SK-N-SH (cell line): ENCODE data around the gene MIOX. TPM values are rescaled to one million over a fixed set of nuclear protein-coding genes. Genes with fewer than 3 reads are reported as not detected.

ENCODE experiments used
- CTCF ChIA-PET: fragments of 300-600, 350-600 bp; formaldehyde crosslinking; extraction: SDS; loops from one replicate; lab custom pipeline; 2021; lab: Yijun Ruan, JAX
- POLR2A ChIA-PET: fragments of 350-600 bp; sonication (Branson Sonifier 250); formaldehyde crosslinking; extraction: SDS; loops from one replicate; lab custom pipeline; 2020; ENCODE audit warnings: antibody characterized with exemption, inconsistent platforms; lab: Yijun Ruan, JAX
- DNase-seq: peaks from one replicate; pipeline ENCODE4 v3.0.0; 2012
- H2AFZ ChIP-seq: fragments of 200-600 bp; sonication (generic); 2 replicates; pipeline ENCODE4 v1.8.1; 2016; ENCODE audit warnings: antibody characterized with exemption, mild to moderate bottlenecking, low read depth
- H3F3A ChIP-seq: fragments of 200-600 bp; sonication (generic); replicated peaks from 2 replicates; pipeline ENCODE3; 2016; ENCODE audit warnings: antibody characterized with exemption, mild to moderate bottlenecking; ENCODE audit not compliant: insufficient read depth
- H3K27ac ChIP-seq, 2 experiments: fragments of 200-500 bp in 1 of 2; fragments of 200-600 bp in 1 of 2; sonication (Bioruptor generic) in 1 of 2; sonication (generic), shearing (Covaris generic) in 1 of 2; 2 replicates each; pipeline versions ENCODE4 v1.5.1 to v1.6.1; 2014 to 2016; ENCODE audit warnings: low read depth in 2 of 2, inconsistent platforms in 1 of 2, low read length in 1 of 2, mild to moderate bottlenecking in 1 of 2, mixed read lengths in 1 of 2
- H3K27me3 ChIP-seq: fragments of 200-600 bp; sonication (generic), shearing (Covaris generic); 2 replicates; pipeline ENCODE4 v1.6.1; 2016; ENCODE audit warnings: mixed run types; ENCODE audit not compliant: insufficient read depth
- H3K36me3 ChIP-seq, 2 experiments: fragments of 200-500 bp in 1 of 2; fragments of 200-600 bp in 1 of 2; sonication (Bioruptor generic) in 1 of 2; sonication (generic) in 1 of 2; replicated peaks in 1 of 2; 2 replicates each; pipeline versions ENCODE3 to v1.5.1; 2014 to 2016; ENCODE audit warnings: low read length in 1 of 2, mild to moderate bottlenecking in 1 of 2; ENCODE audit not compliant: insufficient read depth in 2 of 2, control insufficient read depth in 1 of 2
- H3K4me1 ChIP-seq, 2 experiments: fragments of 200-500 bp in 1 of 2; fragments of 200-600 bp in 1 of 2; sonication (Bioruptor generic) in 1 of 2; sonication (generic), shearing (Covaris generic) in 1 of 2; 2 replicates each; pipeline versions ENCODE4 v1.5.1 to v1.6.1; 2014 to 2016; ENCODE audit warnings: low read depth in 1 of 2, low read length in 1 of 2, mixed run types in 1 of 2; ENCODE audit not compliant: insufficient read depth in 2 of 2, control insufficient read depth in 1 of 2
- H3K4me2 ChIP-seq: fragments of 200-600 bp; sonication (generic), shearing (Covaris generic); 2 replicates; pipeline ENCODE4 v1.6.1; 2017; ENCODE audit warnings: mixed run types
- H3K4me3 ChIP-seq, 2 experiments: fragments of 200-500 bp in 1 of 2; fragments of 200-600 bp in 1 of 2; sonication (Bioruptor generic) in 1 of 2; sonication (generic), shearing (Covaris generic) in 1 of 2; 2 replicates each; pipeline versions ENCODE4 v1.5.1 to v1.8.1; 2014 to 2016; ENCODE audit warnings: low read depth in 2 of 2, inconsistent platforms in 1 of 2, low read length in 1 of 2, mild to moderate bottlenecking in 1 of 2, mixed read lengths in 1 of 2, moderate library complexity in 1 of 2
- H3K79me2 ChIP-seq: fragments of 200-600 bp; sonication (generic); 2 replicates; pipeline ENCODE4 v1.8.1; 2017; ENCODE audit warnings: mild to moderate bottlenecking; ENCODE audit not compliant: insufficient read depth
- H3K9ac ChIP-seq: fragments of 200-600 bp; sonication (generic); 2 replicates; pipeline ENCODE4 v1.6.1; 2017; ENCODE audit warnings: mixed run types
- H3K9me2 ChIP-seq: fragments of 200-600 bp; sonication (generic); 2 replicates; pipeline ENCODE4 v1.6.1; 2017; ENCODE audit warnings: mixed run types
- H3K9me3 ChIP-seq: fragments of 200-600 bp; sonication (generic); 2 replicates; pipeline ENCODE4 v1.6.1; 2017; ENCODE audit warnings: mixed run types, mild to moderate bottlenecking, moderate library complexity
- H4K20me1 ChIP-seq: fragments of 200-600 bp; sonication (generic); 2 replicates; pipeline ENCODE4 v1.6.1; 2017; ENCODE audit warnings: mild to moderate bottlenecking, mixed run types; ENCODE audit not compliant: insufficient read depth
- CHD2 ChIP-seq: fragments of 150-350 bp; IDR thresholded peaks from 2 replicates; pipeline ENCODE4 v1.6.1; 2018; ENCODE audit warnings: low read length; ENCODE audit not compliant: partially characterized antibody
- ELF1 ChIP-seq: IDR thresholded peaks from 2 replicates; pipeline ENCODE4 v1.4.0; 2012
- EP300 ChIP-seq, 2 experiments: IDR thresholded peaks; 2 replicates each; pipeline versions ENCODE4 v1.4.0 to v1.6.1; 2012; ENCODE audit warnings: borderline replicate concordance in 1 of 2, low read depth in 1 of 2, low read length in 1 of 2
- FOSL2 ChIP-seq: IDR thresholded peaks from 2 replicates; pipeline ENCODE4 v1.4.0; 2012; ENCODE audit warnings: low read depth, mild to moderate bottlenecking, moderate library complexity, borderline replicate concordance
- FOXJ3 ChIP-seq: sonication (generic); formaldehyde crosslinking; IDR thresholded peaks from 2 replicates; pipeline ENCODE4 v1.5.1; 2020; ENCODE audit warnings: mild to moderate bottlenecking, missing genetic modification reagents
- GABPA ChIP-seq: IDR thresholded peaks from 2 replicates; pipeline ENCODE4 v1.4.0; 2012; ENCODE audit warnings: low read depth, mild to moderate bottlenecking
- MEF2A ChIP-seq: IDR thresholded peaks from 2 replicates; pipeline ENCODE4 v1.4.0; 2012; ENCODE audit warnings: low read depth, borderline replicate concordance
- MXI1 ChIP-seq: IDR thresholded peaks from 2 replicates; pipeline ENCODE4 v1.6.1; 2012; ENCODE audit warnings: mild to moderate bottlenecking, low read depth, low read length, improper control_type of control experiment
- RAD21 ChIP-seq: IDR thresholded peaks from 2 replicates; pipeline ENCODE4 v1.6.1; 2012; ENCODE audit warnings: mild to moderate bottlenecking, low read length
- RCOR1 ChIP-seq: fragments of 150-350 bp; IDR thresholded peaks from 2 replicates; pipeline ENCODE4 v1.6.1; 2017; ENCODE audit warnings: antibody characterized with exemption, low read length
- RXRA ChIP-seq: IDR thresholded peaks from 2 replicates; pipeline ENCODE4 v1.4.0; 2012; ENCODE audit warnings: low read depth, mild to moderate bottlenecking, borderline replicate concordance
- SIN3A ChIP-seq: IDR thresholded peaks from 2 replicates; pipeline ENCODE4 v1.6.1; 2012; ENCODE audit warnings: low read depth, mild to moderate bottlenecking, low read length, moderate library complexity, borderline replicate concordance
- SMC3 ChIP-seq: IDR thresholded peaks from 2 replicates; pipeline ENCODE4 v1.6.1; 2012; ENCODE audit warnings: low read depth, low read length, improper control_type of control experiment
- TEAD4 ChIP-seq: IDR thresholded peaks from 2 replicates; pipeline ENCODE4 v1.4.0; 2012; ENCODE audit warnings: mild to moderate bottlenecking, borderline replicate concordance; ENCODE audit not compliant: insufficient read depth
- YY1 ChIP-seq: IDR thresholded peaks from 2 replicates; pipeline ENCODE4 v1.4.0; 2012; ENCODE audit warnings: low read depth, mild to moderate bottlenecking
- WGBS: methylation state at CpG from one replicate; pipeline ENCODE4 v1.1.6; 2017; ENCODE audit warnings: low lambda C conversion rate; 5-methylcytosine and 5-hydroxymethylcytosine counted together
- polyA plus RNA-seq, 3 experiments: library from polyadenylated mRNA; depleted of rRNA; stranded (reverse); fragments of >200 nt; gene quantifications; 2 replicates each; pipeline ENCODE4 v1.2.3, GENCODE V29; 2012
- TF ChIP-seq, protein P1 (sequence below): fragments of 200-600 bp; sonication (generic); IDR thresholded peaks from 2 replicates; pipeline ENCODE4 v1.6.1; 2017; ENCODE audit warnings: antibody characterized with exemption, mild to moderate bottlenecking, moderate library complexity

Gene MIOX
- polyA plus RNA-seq, 1 of the 3 experiments (the other 2 are of a cell fraction) = 0.05 TPM

DNA sequence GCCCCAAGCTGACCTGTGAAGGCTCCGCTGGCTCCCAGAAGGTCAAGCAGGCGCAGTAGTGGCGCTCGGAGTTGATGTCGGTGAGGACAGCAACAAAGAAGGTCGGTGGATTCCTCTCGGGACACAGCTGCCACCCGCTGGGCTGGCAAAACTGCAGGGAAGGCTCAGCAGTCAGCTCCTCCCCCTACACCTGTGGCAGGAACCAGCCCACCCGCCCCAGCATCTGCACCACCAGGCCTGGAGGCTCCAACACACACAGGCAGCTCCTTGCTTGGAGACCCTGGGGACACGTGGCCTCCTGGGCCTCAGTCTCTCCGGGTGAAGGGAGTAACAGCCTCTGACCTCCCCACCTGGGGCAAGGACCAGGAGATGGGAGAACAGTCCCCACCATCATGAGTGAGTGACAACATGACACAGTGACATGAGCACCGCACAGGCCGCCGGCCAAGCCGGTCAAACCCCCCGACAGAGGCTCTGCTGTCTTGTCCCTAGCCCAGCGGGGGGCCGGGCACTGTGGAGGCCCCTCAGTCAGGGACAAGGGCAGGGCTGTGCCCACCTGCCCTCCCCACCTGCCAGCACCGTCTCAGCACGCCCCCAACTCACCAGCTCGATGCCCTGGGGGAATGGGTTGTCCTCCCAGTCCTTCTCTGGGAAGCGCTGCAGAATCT lies 18.8 kb upstream of the MIOX start:
- no peak overlapping the region for H2AFZ ChIP-seq
- POLR2A ChIA-PET = no interaction called here
- no peak overlapping the region for H3K4me2 ChIP-seq
- H3K79me2 ChIP-seq = peaks cover 49% of the 10 kb centered on the region
- H3K9me3 ChIP-seq = no peaks in the 10 kb centered on the region
- H3F3A ChIP-seq = no peaks in the 10 kb centered on the region
- peaks cover 0 to 48% of the 10 kb centered on the region in 2 experiments for H3K36me3 ChIP-seq
- DNase-seq = no peak
- H3K9me2 ChIP-seq = no peaks in the 10 kb centered on the region
- 94% methylated on average over 9 of the region's 22 CpGs for WGBS
- CTCF ChIA-PET = interaction anchor here (1.1 to 1.9 kb wide), 2 partner anchors 11 to 30 kb away, joined by 4 to 8 read pairs; no protein-coding TSS in a partner anchor
- H3K4me3 ChIP-seq = no peak overlapping the region
- H3K9ac ChIP-seq = no peak overlapping the region
- peaks cover 4 to 23% of the 10 kb centered on the region in 2 experiments; a peak in 2 of 4 replicates for H3K4me1 ChIP-seq
- TF ChIP-seq RCOR1 = no peak
- no peaks in the 10 kb centered on the region for H3K27me3 ChIP-seq
- H3K27ac ChIP-seq = no peak overlapping the region
- H4K20me1 ChIP-seq = peaks cover 52% of the 10 kb centered on the region

DNA sequence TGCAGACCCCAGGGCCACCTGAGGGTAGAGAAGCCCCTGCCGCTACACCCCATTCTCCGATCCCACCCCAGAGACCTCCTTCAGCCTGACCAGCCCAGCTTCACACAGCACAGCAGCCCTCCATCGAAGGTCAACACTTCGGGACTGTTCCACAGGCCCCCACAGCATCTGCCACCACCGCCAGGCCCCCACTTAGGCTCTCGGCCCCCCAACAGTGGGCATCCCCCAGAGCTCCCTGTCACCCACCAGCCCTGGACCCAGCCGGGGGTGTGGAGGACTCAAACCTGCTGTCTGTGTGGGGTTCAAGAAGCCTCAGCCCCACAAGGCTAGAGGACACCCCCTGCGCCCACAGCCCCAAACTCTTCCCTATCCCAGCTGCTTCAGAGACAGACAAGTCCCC lies 18.0 kb upstream of the MIOX start:
- peaks cover 4 to 30% of the 10 kb centered on the region in 2 experiments; a peak in 2 of 4 replicates for H3K4me1 ChIP-seq
- peaks cover 59% of the 10 kb centered on the region for H4K20me1 ChIP-seq
- H3K4me2 ChIP-seq = no peak overlapping the region
- H3K79me2 ChIP-seq = peaks cover 56% of the 10 kb centered on the region
- no peak overlapping the region for H3K9ac ChIP-seq
- ChIA-PET POLR2A (no interaction called here), CTCF (interaction anchor here (1.1 to 1.9 kb wide), 2 partner anchors 11 to 29 kb away, joined by 4 to 8 read pairs; no protein-coding TSS in a partner anchor)
- no peak overlapping the region for H3K27ac ChIP-seq
- DNase-seq = no peak
- no peaks in the 10 kb centered on the region for H3K27me3 ChIP-seq
- peaks cover 0 to 42% of the 10 kb centered on the region in 2 experiments for H3K36me3 ChIP-seq
- H2AFZ ChIP-seq = no peak overlapping the region
- H3K9me3 ChIP-seq = no peaks in the 10 kb centered on the region
- H3K4me3 ChIP-seq = no peak overlapping the region
- TF ChIP-seq YY1 = no peak
- TF ChIP-seq SMC3 = no peak
- TF ChIP-seq RXRA = no peak
- no peak for TF ChIP-seq RAD21
- no peak for TF ChIP-seq FOXJ3 (CRISPR knock-in tag)
- TF ChIP-seq CHD2 = no peak
- no peak for TF ChIP-seq MEF2A
- no peak for TF ChIP-seq RCOR1
- no peak for TF ChIP-seq SIN3A
- no peak for TF ChIP-seq EP300 (IDR thresholded peaks at IDR 0.05; ENCODE audit: borderline replicate concordance in 1 of 2, low read depth in 1 of 2, low read length in 1 of 2)
- no peak for TF ChIP-seq TEAD4
- no peak for TF ChIP-seq MXI1
- TF ChIP-seq FOSL2 = no peak
- no peak for TF ChIP-seq ELF1
- TF ChIP-seq, protein P1, sequence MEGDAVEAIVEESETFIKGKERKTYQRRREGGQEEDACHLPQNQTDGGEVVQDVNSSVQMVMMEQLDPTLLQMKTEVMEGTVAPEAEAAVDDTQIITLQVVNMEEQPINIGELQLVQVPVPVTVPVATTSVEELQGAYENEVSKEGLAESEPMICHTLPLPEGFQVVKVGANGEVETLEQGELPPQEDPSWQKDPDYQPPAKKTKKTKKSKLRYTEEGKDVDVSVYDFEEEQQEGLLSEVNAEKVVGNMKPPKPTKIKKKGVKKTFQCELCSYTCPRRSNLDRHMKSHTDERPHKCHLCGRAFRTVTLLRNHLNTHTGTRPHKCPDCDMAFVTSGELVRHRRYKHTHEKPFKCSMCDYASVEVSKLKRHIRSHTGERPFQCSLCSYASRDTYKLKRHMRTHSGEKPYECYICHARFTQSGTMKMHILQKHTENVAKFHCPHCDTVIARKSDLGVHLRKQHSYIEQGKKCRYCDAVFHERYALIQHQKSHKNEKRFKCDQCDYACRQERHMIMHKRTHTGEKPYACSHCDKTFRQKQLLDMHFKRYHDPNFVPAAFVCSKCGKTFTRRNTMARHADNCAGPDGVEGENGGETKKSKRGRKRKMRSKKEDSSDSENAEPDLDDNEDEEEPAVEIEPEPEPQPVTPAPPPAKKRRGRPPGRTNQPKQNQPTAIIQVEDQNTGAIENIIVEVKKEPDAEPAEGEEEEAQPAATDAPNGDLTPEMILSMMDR = no peak
- no peak for TF ChIP-seq GABPA
- 74% methylated on average over 4 of the region's 8 CpGs for WGBS
- no peaks in the 10 kb centered on the region for H3K9me2 ChIP-seq
- no peaks in the 10 kb centered on the region for H3F3A ChIP-seq
